ENCODE data around the gene PNPLA2. TPM values are rescaled to one million over a fixed set of nuclear protein-coding genes. Genes with fewer than 3 reads are reported as not detected.

The PNPLA2 gene
- total RNA-seq, 4 donors from 2014 or later: 71.8 to 254 (median 163) TPM

DNA sequence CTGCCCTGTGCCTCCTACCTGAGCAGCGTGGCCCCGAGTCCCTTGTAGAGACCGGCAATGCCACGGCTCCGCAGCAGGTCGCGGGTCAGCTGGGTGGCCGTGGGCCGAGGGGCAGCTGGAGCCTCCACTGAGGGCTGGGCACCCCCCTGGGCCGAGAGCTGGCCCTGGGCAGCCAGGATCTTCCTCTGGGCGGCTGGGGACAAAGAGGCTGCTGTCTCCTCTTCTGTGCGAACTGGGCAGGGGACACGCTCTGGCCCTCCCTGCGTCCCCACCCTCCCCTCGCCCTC, 26.2 kb upstream of the PNPLA2 start:
- TF ChIP-seq, protein P1, sequence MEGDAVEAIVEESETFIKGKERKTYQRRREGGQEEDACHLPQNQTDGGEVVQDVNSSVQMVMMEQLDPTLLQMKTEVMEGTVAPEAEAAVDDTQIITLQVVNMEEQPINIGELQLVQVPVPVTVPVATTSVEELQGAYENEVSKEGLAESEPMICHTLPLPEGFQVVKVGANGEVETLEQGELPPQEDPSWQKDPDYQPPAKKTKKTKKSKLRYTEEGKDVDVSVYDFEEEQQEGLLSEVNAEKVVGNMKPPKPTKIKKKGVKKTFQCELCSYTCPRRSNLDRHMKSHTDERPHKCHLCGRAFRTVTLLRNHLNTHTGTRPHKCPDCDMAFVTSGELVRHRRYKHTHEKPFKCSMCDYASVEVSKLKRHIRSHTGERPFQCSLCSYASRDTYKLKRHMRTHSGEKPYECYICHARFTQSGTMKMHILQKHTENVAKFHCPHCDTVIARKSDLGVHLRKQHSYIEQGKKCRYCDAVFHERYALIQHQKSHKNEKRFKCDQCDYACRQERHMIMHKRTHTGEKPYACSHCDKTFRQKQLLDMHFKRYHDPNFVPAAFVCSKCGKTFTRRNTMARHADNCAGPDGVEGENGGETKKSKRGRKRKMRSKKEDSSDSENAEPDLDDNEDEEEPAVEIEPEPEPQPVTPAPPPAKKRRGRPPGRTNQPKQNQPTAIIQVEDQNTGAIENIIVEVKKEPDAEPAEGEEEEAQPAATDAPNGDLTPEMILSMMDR (IDR thresholded peaks at IDR 0.05): no peak
- TF ChIP-seq POLR2A (IDR thresholded peaks at IDR 0.05): no peak
- no peak for DNase-seq
- peaks cover 0 to 21% (median 0%) of the 10 kb centered on the region in 3 donors for H3K36me3 ChIP-seq
- H3K9me3 ChIP-seq: no peaks in the 10 kb centered on the region
- H3K4me1 ChIP-seq: peaks cover 5 to 37% (median 27%) of the 10 kb centered on the region in 4 donors
- no peak overlapping the region for H3K4me3 ChIP-seq
- peaks cover 0 to 8% of the 10 kb centered on the region in 2 donors for H3K27me3 ChIP-seq
- H3K27ac ChIP-seq: no peak overlapping the region

DNA sequence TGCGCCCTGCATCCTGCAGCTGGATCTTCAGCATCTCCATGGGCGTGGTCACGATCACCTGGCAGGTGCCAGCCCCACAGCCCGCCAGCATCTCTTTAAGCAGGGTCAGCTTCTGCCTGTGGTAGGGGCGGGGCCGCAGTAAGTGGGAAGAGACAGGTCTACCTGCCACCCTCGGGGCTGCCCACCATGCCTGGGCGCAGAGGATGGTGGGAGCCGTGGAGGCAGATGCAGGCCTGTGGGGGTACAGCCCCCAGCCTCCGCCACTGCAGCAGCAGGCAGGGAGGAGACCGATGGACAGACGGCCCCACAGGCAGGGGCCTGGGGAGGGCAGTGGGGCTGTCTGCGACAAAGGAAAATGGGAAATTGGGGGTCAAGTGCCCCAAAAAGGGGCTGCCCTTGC, 25.8 kb upstream of the PNPLA2 start:
- Histone ChIP-seq H3K4me3 (no peak overlapping the region), H3K4me1 (peaks cover 5 to 37% (median 27%) of the 10 kb centered on the region in 4 donors), H3K27me3 (peaks cover 0 to 8% of the 10 kb centered on the region in 2 donors), H3K9me3 (no peaks in the 10 kb centered on the region), H3K27ac (no peak overlapping the region), H3K36me3 (peaks cover 0 to 21% (median 0%) of the 10 kb centered on the region in 3 donors)
- no peak for DNase-seq
- TF ChIP-seq POLR2A (IDR thresholded peaks at IDR 0.05): no peak

DNA sequence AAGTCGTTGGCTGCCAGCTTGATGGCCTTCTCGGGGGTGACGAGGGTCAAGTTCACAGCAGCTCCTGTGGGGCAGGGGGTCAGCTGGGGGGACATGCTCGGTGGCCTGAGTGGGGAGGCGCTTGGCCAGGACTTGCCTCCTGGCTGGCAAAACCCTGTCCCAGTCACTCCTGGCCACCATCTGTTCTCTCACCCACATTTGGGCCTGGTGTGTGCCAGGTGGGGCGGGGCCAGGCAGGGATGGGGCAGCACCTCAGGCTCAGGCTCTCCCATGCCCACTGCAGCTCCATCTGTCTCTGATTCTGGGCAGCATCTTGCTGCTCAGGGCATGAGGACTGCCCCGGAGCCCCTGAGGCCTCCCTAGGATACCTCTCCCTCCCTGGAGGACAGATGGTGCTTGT, 25.2 kb upstream of the PNPLA2 start:
- DNase-seq: no peak
- peaks cover 0 to 21% (median 0%) of the 10 kb centered on the region in 3 donors for H3K36me3 ChIP-seq
- H3K27me3 ChIP-seq: peaks cover 0 to 8% of the 10 kb centered on the region in 2 donors
- H3K4me1 ChIP-seq: peaks cover 5 to 41% (median 31%) of the 10 kb centered on the region in 4 donors
- TF ChIP-seq POLR2A (IDR thresholded peaks at IDR 0.05): no peak
- TF ChIP-seq, protein P1 (IDR thresholded peaks at IDR 0.05): no peak
- no peak overlapping the region for H3K4me3 ChIP-seq
- no peaks in the 10 kb centered on the region for H3K9me3 ChIP-seq
- H3K27ac ChIP-seq: no peak overlapping the region

DNA sequence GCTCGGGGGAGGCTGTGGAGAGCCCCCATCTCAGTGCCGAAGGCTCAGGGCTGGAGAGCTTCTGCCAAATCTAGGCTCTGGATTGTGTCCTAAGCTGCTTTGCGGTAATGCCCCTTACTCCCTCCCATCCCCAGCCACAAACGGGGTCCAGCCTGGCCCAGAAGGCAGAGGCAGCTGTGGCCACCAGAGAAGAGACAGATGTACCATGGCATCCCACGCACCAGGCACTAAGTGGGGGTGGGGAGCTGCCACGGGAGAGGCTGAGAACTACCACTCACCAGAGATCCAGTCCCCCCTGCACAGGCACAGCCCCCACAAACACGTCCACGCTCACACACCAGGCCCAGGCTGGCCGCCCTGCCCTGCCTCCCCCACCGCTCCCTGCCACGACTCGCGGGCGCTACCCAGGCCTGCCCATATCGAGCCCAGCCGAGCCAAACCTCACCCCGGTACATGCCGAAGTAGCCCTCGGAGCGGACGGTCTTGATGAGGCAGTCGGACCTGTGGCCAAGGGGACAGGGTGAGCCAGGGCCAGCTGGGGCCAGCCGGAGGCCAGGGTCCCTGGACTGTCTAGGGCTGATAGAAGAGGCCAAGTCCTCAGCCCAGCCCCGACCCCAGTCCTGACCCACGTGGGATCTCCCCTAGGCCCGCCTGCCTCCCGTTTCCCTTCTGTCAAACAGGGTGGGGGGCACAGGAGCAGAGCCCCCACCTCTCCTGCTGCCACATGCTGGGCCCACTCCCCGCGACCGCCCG, 24.5 kb upstream of the PNPLA2 start:
- TF ChIP-seq, protein P1 (IDR thresholded peaks at IDR 0.05): no peak
- no peak for TF ChIP-seq POLR2A (IDR thresholded peaks at IDR 0.05)
- Histone ChIP-seq H3K27me3 (peaks cover 0 to 8% of the 10 kb centered on the region in 2 donors), H3K4me3 (no peak overlapping the region), H3K27ac (no peak overlapping the region), H3K36me3 (peaks cover 0 to 25% (median 0%) of the 10 kb centered on the region in 3 donors), H3K9me3 (no peaks in the 10 kb centered on the region), H3K4me1 (peaks cover 5 to 42% (median 31%) of the 10 kb centered on the region in 4 donors)
- no peak for DNase-seq

DNA sequence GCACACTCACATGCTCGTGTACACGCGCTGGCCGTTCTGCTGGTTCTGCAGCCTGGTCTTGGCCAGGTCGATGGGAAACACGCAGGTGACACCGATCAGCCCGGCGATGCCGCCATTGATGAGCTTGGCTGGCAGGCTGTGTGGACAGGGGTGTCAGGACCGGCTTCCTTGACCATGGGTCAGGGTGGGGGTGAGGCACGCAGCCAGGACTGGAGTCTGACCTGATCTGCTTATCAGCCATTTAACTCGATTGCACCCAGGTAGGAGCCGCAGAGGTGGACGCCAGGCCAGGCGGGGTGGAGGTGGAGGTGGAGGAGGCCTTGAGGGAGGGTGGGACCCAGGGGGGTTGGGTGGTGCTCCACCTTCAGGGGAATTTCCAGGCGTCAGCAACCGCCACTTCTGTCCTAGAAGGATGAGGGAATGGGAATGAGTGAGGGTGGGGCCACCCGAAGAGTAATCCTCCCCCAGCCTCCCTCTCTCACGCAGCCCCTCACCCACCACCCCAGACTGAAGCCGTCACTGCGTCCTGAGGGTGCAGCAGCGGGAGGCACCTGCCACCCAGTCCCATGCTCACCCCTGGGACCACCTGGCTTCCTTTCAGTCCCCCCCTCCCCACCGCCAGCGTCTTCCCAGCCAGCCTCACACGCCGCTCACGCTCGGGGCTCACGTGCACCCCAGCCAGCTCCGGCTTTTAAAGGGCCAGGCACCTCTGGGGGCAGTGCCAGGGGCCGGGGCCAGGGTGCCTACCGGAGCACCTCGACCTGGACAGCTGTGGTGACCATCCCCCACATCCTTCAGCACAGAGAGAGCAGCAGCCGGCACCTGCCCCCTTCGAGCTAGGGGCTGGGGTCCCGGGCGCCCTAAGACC, 23.7 kb upstream of the PNPLA2 start:
- peak overlapping the region; percentile 87 to 98 (median 92) for H3K27ac ChIP-seq
- peak in 1 of 3 donors; percentile 65 for DNase-seq
- TF ChIP-seq, protein P1 (IDR thresholded peaks at IDR 0.05): no peak
- TF ChIP-seq POLR2A (IDR thresholded peaks at IDR 0.05): no peak
- peaks cover 5 to 34% (median 28%) of the 10 kb centered on the region in 4 donors for H3K4me1 ChIP-seq
- H3K4me3 ChIP-seq: peak overlapping the region; percentile 71 to 88 (median 78)
- peaks cover 0 to 33% (median 0%) of the 10 kb centered on the region in 3 donors for H3K36me3 ChIP-seq
- no peaks in the 10 kb centered on the region for H3K27me3 ChIP-seq
- no peaks in the 10 kb centered on the region for H3K9me3 ChIP-seq

Data from Peyer's patch (tissue), 4 donors.